Activated T-helper 9 cell treated with anti-CD3 and anti-CD28 coated beads, Interleukin-2, amount 50 U/mL, for 16 hours (primary cell): ENCODE measurements around the gene NSRP1.
"Not testable (repeated sequence)": the region's sequence is repeated elsewhere in the genome, so short reads cannot be mapped to it uniquely, and the experiment has no call there.

Experiments
- DNase-seq: peaks from one replicate; pipeline ENCODE4 v3.0.0-alpha.2; 2020; ENCODE audit warnings: low read depth

NSRP1 gene

GRCh38 chr17:30186761-30187160, 70.1 kb downstream of the NSRP1 start:
- DNase-seq, result no peak

GRCh38 chr17:30187573-30187972, 71.0 kb downstream of the NSRP1 start:
- no peak for DNase-seq

- DNase-seq, result no peak
Measured at GRCh38 chr17:30188211-30188939, 71.8 kb downstream of the NSRP1 start.

- no peak for DNase-seq
Measured at GRCh38 chr17:30191072-30191471, 74.5 kb downstream of the NSRP1 start.

- no peak for DNase-seq
Measured at GRCh38 chr17:30196504-30196903, 79.9 kb downstream of the NSRP1 start.

DNA sequence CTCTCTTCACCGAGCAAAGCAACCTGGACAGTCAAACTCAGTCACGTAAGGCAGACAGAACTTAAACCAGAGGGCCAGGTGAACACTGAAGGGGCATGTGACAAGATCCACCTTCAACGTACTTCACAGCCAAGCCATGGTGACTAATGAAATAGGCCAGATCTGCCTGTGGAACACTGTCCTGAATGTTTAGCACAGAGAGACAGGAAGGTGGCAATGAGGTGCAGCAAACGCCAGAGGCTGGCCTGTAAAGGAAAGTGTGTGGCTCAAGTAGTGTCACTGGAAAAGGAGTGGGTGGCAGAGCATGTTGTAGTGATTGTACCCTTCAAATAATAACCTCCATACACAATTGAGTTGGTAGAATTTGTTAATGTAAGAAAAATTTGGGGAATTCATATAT, 80.8 kb downstream of the NSRP1 start:
- DNase-seq, result no peak

DNA sequence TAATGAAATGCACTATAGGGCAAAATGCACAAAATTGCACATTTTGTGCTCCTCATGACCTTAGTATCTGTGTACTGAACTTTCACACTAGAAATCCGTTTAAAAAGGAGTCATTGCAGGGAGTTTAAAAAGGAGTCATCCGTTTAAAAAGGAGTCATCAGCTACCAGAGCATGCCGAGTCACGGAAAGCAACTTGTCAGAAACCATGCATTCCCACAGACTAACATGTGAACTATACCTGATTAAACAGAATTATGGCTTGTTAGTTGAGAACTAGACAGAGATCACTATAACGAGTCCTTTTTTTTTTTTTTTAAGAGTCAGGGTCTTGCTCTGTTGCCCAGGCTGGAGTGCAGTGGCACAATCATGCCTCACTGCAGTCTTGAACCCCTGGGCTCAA, 83.0 kb downstream of the NSRP1 start:
- no peak for DNase-seq

DNA sequence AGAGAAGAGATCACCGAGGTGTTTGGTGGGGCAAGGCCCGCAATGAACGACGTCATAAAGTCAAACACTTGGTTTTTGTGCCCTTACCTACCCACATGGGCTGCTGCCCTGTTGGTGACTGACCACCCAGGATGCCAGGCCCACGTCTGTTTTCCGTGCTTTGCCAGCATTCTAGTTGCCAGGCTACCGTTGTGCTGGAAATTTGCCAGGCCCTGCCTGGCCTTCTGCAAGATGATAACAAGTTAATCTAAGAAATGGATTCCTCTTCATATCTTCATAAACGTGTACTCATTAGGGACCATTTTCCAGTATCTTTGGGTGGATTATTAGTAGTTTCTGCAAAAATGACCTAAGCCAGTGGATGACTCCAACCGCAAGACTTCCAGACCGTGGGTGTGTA, 83.5 kb downstream of the NSRP1 start:
- DNase-seq, result no peak

GRCh38 chr17:30200656-30201055, 84.0 kb downstream of the NSRP1 start:
- DNase-seq, result not testable (repeated sequence)

- DNase-seq, result no peak
Measured at GRCh38 chr17:30203471-30203981, 86.9 kb downstream of the NSRP1 start.

DNA sequence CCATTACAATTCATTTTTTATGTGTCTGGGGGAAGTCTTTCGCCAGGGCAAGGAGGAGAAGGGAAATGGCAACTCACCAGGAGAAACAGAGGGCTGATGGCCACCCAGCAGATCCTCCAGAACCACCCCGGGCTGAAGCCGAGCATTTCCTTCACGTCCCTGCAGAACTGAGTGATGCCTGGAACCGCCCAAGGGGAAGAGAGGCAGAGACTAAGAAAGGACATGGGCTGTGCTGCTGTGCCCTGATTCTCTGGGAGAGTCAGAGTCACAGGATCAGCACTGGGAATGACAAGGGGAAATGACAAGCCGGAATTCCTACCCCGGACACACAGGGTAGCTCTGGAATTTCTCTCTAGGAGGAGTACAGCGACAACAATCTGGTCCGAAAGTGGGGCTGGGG, 91.0 kb downstream of the NSRP1 start:
- no peak for DNase-seq

GRCh38 chr17:30208214-30208613, 91.6 kb downstream of the NSRP1 start:
- DNase-seq, result no peak

DNA sequence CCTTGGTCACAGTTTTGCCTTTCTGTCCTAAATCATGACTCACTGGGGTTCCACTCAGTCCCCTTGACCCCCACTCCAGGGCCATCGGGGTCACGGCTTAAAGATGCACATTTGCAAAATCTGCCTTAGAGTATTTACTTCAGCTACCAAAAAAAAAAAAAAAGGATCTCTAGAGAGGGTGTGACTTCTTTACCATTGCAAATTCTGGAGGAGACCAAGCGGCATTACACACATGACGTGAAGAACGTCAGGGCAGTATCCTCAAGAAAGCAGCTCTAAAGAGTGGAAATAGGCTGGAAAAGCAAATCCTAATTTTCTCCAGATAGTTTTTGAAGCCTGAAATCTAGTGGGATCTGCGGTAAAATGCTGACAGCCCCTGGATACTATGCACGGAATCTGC, 93.3 kb downstream of the NSRP1 start:
- no peak for DNase-seq

GRCh38 chr17:30210366-30210765, 93.8 kb downstream of the NSRP1 start:
- no peak for DNase-seq

DNA sequence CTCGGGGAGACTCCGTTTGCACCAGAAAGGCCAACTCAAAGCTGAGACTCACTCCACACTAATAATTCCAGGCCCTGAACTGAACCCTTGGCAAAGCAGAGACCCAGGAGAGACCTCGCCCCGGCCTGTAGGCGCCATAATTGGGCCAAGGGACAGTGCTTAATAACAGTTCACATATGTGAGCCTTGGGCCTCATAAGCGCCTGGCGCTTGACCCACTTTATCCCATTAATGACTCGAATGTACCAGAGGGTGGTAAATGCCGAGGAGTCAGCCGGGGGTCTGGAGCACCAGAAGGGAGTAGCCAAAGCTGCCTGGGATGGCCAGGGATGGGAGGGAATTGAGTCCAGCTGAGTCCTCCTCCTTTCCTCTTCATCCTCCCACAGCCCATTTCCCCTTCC, 94.3 kb downstream of the NSRP1 start:
- no peak for DNase-seq

DNA sequence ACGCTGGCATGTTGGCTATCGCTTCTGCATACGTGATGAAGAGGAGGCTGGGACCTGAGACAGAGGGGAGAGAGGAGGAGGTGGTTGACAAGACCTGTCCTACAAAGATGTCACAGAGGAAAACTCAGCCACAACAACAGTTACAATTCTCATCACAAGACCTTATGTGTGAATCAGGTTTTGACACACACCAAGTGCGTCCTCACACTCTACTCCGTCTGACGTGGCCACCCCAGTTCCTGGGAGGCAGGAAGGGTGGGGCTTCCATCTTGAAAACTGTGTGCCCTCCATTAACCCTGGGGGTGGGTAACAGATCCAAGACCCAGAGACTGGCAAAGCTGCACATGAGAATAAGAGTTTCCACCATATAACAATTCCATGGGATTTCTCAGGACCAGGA, 94.8 kb downstream of the NSRP1 start:
- no peak for DNase-seq

DNA sequence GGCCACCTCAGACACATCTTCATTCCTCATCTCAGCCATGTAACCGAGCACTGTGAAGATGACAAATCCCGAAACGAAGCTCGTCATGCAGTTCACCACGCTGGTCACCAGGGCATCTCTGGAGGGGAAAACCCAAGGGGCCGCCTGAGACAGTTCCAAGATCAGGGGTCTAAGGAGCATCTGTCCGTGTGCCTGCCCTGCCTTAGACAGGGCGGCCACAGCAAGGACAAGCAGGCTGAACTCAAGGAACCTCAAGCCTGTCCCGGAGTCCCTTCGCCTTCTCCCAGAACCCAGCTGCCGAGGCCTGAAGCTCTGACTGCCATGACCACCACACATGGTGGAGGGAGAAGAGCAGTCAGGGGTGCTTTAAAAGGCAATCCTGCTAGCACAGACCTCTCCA, 96.1 kb downstream of the NSRP1 start:
- no peak for DNase-seq

- DNase-seq, result no peak
Measured at GRCh38 chr17:30217054-30217453, 100.4 kb downstream of the NSRP1 start.

GRCh38 chr17:30217746-30218245, 101.2 kb downstream of the NSRP1 start:
- DNase-seq, result no peak

DNA sequence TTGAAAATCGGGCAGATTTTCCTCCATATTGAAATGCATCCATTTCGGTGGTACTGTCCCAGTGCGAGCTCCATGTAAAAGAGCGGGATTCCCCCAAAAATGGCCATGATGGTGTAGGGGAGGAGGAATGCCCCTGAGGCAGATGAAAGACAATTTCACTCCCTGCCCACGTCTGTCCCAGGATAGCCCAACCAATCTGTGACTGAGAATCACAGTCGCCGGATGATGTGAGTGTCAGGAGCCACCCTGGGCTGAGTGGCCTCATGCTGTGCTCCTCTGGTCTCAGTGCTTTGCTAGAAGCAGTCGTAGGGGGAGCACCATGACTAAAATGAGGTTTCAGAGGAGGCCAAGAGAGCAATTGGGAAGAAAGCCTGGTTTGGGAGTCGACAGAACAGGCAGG, 102.2 kb downstream of the NSRP1 start:
- no peak for DNase-seq

DNA sequence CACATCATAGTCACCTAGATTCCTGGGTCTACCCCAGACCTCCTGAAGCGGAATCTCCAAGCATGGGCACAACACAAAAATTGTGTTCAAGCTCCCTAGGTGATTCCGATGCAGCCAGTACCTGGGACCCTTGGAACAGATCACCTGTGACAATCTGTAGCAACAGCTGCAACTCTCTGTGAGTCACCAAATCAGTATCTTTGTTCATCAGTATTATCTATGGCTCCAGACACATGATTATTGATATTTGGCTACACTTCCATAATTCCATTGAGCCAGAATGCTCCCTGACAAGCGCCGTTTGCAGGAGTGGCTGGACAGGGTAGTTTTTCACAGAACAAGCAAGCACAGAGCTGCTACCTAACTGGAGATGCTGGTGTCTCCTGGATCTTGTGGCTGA, 102.7 kb downstream of the NSRP1 start:
- DNase-seq, result no peak

DNA sequence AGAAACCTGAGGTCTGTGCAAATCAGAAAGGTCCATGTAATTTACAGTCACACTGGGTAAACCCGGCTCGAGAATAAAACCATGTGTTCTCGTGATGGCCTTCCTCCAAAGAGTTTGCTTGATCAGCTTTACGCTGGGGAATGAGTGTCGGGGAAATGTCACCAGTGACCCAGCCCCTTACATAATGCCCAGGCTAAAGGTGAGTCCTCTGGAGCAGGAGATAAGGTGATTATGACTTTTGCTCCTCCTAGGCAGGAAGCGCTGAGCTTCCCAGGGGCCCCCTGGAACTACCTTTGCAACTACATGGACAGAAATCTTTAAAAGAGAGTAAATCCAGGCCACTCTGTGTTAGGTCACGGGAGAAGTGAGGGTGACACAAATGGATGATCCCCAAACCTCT, 103.2 kb downstream of the NSRP1 start:
- no peak for DNase-seq

DNA sequence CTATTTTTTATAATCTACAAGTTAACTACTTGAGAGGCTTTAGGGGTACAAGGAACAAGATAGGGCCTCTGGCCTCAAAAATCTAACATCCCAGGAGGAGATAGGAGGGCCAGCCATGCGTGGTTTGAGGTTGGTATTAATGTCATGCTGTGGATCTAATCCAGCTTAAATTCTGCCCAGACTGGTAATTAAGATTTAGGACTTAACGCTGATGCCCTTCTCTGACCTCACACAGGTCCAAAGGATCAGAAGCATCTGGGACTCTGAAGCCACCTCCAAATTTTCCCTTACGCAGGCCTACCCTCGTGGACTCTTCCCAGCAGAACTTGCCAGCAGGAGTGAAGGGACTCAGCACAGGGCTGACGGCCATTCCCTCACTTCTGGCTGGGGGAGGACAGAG, 103.8 kb downstream of the NSRP1 start:
- DNase-seq, result no peak

DNA sequence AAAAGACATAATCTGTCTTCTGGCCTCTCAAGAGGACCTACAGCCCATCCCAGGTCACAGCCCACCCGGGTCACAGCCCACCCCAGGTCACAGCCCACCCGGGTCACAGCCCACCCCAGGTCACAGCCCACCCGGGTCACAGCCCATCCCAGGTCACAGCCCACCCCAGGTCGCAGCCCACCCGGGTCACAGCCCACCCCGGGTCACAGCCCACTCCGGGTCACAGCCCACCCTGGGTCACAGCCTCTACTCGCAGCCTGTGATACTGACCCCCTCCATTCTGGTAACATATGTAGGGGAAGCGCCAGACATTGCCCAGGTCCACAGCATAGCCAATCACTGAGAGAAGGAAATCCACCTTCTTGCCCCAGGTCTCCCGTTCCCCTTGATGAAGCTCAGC, 104.7 kb downstream of the NSRP1 start:
- DNase-seq, result no peak
